DMS114 treated with DMSO at 0.1 percent for 48 hours (cell line): ENCODE results near the gene RAB17.

Experiments
- DNase-seq: peaks from one replicate; lab custom pipeline; 2025; ENCODE audit not compliant: unreplicated experiment; lab: John Stamatoyannopoulos, UW

The RAB17 gene

GRCh38 chr2:237565974-237566373, 24.6 kb downstream of the RAB17 start:
- DNase-seq: no peak

- no peak for DNase-seq
These were observed 25.9 kb downstream of the RAB17 start for GRCh38 chr2:237564526-237565131.

DNA sequence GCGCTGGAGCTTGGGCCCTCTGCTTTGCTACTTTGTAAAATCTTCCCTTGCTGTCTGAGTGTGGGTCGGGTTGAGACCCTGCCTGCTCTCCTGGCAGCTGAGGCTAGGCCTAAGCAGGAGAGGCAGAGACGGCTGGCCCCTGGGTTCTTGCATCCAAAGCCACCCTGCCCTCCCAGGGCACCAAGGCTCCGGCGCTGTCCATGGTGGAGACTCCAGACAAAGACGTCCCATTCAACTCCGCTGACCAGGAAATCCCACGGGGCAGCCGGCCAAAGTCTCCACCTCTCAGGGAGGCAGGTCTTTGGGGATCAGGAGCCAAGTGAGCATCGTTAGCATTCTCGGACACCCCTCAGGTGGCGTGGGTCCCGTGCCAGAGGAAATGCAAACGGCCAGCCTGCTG, 26.7 kb downstream of the RAB17 start:
- no peak for DNase-seq

DNA sequence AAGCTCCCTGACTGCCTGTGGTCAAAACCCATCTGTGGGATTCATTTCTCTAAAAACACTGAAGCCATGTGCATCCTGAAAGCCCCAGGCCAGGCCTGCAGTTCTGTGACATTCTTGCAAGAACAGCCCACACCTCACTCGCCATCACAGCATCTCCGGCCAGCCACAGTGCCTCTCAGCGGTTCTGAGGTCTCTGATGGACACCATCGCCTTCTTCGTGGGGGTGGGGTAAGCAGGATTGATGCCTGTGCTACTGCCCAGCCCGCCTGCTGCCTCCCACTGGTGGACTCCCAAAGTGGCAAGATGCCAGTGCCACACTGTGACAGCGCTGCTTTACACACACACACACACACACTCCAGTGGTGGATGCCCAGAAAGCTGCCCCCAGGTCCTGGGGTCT, 29.3 kb downstream of the RAB17 start:
- DNase-seq: no peak

DNA sequence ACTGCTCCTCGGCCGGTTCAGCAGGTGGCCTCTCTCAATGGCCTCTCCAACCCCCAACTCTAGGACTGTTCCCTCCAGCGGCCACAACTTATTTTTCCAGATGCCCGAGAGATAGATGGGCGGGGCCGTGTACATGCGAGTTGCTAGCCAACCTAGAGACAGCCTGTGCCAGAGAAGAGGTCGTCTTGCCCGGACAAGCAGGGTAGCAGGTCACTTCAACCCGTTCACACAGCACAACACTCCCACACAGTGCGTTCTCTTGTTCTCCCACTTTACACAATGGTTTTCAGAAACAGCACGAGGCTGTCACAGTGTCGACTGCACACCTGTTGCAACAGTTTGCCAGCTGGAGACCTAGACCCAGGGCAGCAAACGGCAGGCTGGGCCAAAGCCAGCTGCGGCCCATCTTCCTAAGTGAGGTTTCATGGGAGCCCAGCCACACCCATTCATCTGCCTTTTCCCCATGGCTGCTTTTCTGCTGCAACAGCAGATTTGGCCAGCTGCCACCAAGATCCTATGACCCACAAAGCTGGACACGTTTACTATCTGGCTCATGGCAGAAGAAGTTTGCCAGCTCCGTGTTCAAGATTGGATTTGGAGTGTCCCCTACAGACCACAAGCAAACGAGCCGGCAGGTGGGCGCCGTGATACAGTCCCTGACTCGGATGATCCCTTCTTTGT, 31.4 kb downstream of the RAB17 start:
- no peak for DNase-seq

- DNase-seq: no peak
These were observed 32.9 kb downstream of the RAB17 start for GRCh38 chr2:237557633-237558015.

GRCh38 chr2:237556773-237557632, 33.5 kb downstream of the RAB17 start:
- DNase-seq: no peak

- no peak for DNase-seq
These were observed 35.0 kb downstream of the RAB17 start for GRCh38 chr2:237555560-237555959.

DNA sequence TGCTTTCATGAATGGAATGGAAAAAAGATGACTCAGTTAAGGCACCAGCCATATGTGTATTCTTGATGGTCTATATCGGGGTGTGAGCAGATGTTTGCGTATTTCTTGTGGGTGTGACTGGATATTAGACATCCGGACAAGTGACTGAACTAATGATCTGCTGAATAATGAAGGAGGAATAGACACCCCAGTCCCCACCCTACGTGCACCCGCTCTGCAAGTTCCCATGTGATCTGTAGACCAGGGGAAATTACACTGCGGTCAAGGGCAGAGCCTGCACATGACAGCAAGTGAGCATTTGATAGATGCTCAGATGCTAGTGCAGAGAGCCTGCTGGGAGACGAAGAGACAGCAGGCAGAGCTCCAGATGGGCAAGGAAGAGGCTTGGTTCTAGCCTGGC, 36.6 kb downstream of the RAB17 start:
- DNase-seq: no peak

GRCh38 chr2:237552908-237553307, 37.6 kb downstream of the RAB17 start:
- no peak for DNase-seq

- DNase-seq: no peak
These were observed 39.4 kb downstream of the RAB17 start for GRCh38 chr2:237551071-237551574.

DNA sequence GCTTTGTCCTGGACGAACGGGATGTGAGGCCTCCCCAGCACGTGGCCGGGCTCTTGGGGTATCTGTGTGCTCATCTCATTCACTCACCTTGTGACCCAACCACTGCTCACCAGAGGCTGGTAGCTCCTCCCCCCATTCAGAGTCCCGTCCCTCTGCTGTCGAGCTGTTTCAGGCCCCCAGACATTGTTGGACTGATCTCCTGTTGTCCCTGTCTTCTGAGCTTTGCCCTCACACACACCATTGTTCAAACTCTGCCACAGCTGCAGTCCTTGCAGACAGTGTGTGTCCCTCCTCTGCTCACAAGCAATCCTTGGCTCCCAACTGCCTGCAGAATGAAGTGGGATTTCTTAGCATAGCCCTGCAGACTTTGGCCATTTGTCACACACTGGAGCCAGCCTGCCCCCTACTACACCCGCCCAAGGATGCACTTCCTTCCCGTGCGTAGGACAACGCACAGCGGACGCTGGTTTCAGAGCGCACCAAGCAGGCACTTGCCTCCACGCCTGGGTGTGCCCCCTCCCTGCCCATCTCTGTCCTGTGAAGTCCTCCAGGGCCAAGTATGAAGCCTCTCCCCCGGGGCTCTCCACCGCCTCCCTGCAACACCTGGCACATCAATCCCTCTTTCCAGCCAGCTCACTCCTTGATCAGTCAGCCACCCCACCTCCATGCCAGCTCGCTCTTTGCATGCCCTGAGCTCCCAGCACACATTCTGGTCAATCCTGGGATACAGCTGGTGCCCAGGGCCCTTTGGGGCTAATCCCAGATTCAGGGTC, 40.7 kb downstream of the RAB17 start:
- DNase-seq: no peak

GRCh38 chr2:237549216-237549615, 41.3 kb downstream of the RAB17 start:
- no peak for DNase-seq

GRCh38 chr2:237547841-237548416, 42.6 kb downstream of the RAB17 start:
- no peak for DNase-seq

DNA sequence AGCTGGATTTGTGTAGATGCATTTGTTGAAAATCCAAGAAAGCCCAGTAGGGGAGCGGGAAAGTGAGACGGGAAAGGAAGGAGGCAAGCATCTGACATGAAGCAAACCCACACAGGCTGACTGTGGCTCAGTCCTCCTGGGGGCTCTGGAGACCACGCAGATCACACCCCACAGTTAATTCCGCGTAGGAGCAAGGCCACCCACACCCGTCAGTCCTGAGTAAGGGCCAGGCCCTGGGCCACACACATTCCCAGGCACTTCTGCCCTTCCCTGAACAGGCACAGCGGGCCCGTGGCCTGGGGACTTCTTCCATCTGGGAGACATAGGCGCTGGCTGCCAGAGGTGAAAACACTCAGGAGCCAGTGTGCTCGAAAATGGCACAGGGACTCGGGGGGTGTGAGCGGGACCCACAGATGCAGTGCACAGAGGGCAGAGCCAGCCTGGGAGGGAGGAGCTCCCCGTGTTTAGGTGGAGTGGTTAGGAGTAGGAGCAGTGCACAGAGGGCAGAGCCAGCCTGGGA, 43.6 kb downstream of the RAB17 start:
- no peak for DNase-seq

- DNase-seq: no peak
These were observed 44.3 kb downstream of the RAB17 start for GRCh38 chr2:237546040-237546875.

GRCh38 chr2:237542001-237542704, 48.4 kb downstream of the RAB17 start:
- no peak for DNase-seq

DNA sequence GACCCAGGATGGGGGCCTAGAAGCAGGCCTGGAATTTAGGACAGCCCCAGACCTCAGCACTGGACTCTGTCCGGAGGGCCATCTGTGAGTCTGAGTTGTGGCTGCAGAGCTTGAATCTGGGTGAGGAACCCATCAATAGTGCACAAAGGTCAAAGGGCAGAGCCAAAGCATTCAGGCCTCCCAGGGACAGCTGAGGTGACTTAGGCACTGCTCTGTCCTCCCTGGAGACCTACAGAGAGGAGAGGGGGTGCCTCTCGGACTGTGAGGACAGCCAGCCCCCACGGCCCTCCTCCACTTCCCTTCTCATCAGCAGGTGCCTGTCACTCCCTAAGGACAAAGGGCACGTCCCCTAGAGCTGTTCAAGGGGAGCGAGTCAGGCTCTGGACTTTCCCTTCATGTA, 49.3 kb downstream of the RAB17 start:
- DNase-seq: no peak

DNA sequence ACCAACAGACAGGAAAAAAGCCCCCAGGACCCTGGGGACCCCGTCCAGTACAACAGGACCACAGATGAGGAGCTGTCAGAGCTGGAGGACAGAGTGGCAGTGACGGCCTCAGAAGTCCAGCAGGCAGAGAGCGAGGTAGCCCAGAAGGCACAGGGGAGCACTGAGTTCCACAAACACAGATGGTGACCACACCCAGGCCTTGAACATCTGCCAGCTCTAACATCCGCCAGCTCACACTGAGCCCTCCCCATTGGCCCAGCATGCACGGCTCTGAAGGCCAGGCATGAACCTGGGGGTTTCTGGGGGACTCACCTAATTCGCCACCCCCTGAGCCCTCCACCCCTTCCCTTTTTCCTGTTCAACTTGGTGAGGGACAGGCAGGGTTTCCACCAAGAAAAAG, 49.7 kb downstream of the RAB17 start:
- DNase-seq: no peak
